Raji (cell line): ENCODE data around the gene NT5DC2.

Experiments used
- POLR2A ChIP-seq: IDR thresholded peaks from 2 replicates; pipeline ENCODE4 v1.6.1; 2011; ENCODE audit warnings: low read depth, low read length, control low read depth; ENCODE audit not compliant: insufficient read depth

Gene NT5DC2

DNA sequence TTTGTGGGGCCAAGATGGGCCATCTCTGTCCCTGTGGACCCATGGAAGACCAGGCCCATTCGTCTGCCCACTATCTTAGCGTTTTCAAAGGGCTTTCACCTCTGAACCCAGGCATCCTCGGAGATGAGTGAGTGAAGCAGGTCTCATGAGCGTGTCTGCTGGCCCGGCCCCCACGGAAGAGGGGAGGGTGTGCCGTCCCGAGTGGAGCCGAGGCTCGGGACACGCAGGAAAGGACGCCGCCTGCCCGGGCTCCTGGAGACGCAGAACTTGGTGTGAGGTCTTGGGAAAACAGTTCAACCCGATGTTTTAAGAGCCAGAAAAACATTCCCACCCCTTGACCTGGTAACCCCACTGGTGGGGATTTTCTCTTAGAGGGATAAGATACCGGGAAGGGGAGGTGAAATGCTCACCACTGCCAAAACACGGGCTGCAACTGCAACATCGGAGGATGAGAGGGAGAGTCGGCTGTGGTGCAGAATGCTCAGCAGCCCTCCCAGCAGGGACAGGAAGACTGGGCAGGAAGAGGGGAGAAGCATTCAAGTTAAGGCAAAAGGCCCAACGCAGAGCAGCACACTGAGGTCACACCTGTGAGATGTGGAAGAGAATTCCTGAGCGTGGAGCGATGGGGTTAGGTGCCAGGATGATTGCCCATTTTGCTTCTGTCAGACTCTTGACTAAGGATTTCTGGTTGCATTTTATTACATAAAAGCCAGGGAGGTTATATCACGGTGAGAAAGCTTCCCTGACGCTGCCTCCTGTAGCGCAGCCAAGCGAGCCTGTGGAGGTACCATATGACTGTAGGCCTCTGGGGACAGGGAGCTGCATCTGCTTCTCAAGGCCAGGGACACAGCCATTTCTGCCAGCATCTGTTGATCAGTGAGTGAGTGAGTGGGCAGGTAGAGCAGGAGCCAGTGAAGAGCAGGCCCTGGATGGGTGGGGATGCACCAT, 52.6 kb downstream of the NT5DC2 start:
- no peak for TF ChIP-seq POLR2A

DNA sequence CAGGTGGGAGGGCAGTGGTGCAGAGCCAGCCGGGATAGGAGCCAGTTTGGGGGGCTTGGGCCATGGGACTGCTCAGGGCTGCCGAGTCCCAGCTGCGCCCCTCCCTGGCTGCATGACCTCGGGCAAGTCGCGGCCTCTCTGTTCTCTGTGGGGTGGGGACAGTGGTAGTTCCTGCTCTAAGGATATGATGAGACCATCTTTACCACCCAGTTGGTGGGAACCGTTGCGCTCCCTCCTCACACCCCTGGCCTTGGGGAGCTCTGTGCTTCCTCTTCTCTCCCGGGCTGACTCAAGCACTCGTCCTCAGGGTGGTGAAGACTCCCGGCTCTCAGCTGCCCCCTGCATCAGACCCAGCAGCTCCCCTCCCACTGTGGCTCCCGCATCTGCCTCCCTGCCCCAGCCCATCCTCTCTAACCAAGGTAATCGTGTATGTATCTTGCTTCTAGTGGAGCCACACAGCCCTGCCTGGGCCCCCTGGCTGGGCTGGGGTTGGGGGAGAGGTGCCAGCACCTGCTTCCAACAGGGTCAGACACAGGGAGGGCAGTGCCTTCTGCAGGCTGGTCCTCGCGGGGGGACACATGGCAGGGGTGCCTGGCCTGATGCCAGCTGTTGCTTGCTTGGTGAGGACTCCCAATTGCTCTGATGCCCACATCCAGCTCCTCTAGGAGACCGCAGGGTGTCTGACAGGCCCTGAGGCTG, 53.6 kb downstream of the NT5DC2 start:
- TF ChIP-seq POLR2A, result no peak

DNA sequence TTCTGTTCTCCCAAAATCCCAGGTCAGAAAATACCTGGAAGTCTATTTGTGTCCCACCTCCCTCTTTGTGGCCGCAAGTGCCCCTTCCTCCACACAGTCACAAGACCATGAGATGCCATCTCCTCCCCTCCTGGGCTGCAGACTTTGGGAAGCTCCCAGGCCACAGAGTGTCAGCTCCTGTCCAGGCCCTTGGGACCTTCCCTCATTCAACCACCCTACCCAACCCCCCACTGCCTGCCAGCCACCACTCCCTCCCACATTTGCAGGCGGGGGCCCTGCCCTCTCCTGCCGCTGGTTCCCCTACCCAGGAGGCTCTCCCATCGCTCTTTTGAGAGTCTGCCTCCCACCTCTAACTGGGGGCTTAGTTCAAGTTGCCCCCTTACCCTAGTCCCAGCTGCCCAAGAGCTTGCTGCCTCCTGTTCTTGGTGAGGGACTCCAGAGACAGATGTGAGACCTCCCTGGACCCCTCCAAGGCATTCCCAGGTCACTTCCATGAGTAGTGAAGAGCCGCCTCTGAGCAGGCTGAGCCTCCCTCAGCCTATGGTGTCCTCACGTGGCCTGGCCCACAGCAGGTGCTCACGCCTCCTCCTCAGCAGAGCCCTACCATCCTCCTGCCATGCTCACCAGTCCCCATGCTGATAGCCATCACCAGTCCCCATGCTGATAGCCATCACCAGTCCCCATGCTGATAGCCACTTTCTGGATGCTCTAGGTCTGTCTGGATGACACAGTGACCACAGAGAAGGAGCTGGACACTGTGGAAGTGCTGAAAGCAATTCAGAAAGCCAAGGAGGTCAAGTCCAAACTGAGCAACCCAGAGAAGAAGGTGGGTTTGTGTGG, 54.4 kb downstream of the NT5DC2 start:
- TF ChIP-seq POLR2A, result no peak

DNA sequence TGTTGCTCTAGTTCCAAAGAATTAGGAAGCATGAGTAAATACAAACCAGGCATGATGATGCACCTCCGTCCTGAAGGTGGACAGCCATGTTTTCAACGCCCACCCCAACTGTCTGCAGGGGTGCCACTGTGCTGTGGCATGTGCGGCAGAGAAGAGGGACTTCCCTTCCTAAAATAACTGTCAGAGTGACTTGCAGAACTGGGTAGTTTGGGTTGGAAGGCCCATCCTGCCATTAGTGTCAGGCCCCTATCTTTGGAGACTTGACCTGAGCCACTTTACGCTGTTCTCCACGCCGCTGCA, 55.9 kb downstream of the NT5DC2 start:
- TF ChIP-seq POLR2A, result no peak

DNA sequence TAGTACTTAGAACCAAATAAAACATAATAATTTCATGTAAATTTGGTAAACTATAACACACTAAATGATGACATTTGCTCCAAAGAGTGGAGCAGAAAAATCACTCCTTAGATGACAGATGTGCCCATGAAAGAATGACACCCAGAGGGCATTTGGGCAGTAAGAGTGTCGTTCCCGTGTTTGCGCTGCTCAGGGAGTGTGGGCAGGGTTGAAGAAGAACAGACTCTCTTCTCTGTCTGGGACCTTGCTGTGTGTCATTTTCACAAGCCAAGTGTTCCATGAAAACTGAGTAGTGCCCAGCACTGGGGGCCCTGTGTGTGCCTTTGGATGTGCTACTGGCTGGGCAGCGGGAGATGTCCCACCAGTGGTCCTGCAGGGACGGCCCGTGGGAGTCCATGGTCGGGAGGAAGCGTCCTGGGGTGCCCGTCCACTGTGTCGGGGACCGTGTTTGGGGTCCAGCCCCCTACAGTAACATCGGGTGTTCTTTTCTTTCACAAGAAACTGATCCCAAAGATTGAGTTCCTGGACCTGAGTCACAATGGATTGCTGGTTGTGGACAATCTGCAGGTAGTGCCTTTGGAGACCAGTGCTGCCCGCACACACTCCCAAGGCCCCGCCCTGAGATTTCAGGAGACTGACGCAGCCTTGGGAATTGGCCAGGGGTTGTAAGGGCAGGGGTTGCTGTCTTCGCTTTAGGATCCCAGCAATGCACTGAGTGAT, 56.4 kb downstream of the NT5DC2 start:
- no peak for TF ChIP-seq POLR2A
